ENCODE results near the gene ANXA1. TPM values are rescaled to one million over a fixed set of nuclear protein-coding genes. Genes with fewer than 3 reads are reported as not detected.
A peak's percentile ranks its signal among the peaks of the same experiment; 100 is the strongest.
"Not testable (repeated sequence)": the region's sequence is repeated elsewhere in the genome, so short reads cannot be mapped to it uniquely, and the experiment has no call there.

Gene ANXA1
- total RNA-seq (2014; rRNA removed; shearing (Covaris generic); ENCODE audit: low replicate concordance), result not detected in 2 replicates

GRCh38 chr9:73151653-73152542 is at the start of gene ANXA1:
Gene ANXA1, plus strand, starts transcription at chr9:73151865. Its CDS starts 6,671 bp downstream, at chr9:73158536.
- H3K79me2 ChIP-seq (ENCODE audit: low read length), result no peaks in the 10 kb centered on the region
- H2AFZ ChIP-seq (ENCODE audit: low read length), result no peak within 1 kb of the TSS
- H3K27me3 ChIP-seq (ENCODE audit: low read length), result no peaks in the 10 kb centered on the region
- no peak for DNase-seq
- H3K36me3 ChIP-seq (ENCODE audit: insufficient read depth, low read length), result no peaks in the 10 kb centered on the region
- no peaks in the 10 kb centered on the region for H4K20me1 ChIP-seq (ENCODE audit: insufficient read depth, low read depth, low read length)
- H3K9me3 ChIP-seq (ENCODE audit: low read length), result no peaks in the 10 kb centered on the region
- no peaks in the 10 kb centered on the region for H3K4me1 ChIP-seq (ENCODE audit: low read length)
- no peak within 1 kb of the TSS for H3K4me3 ChIP-seq (ENCODE audit: low read length)
- no peak within 1 kb of the TSS for H3K4me2 ChIP-seq (ENCODE audit: low read depth, low read length, poor library complexity, severe bottlenecking)
- H3K9ac ChIP-seq (ENCODE audit: low read length), result no peak within 1 kb of the TSS
- H3K27ac ChIP-seq (ENCODE audit: low read length), result no peak within 1 kb of the TSS
- H3K9me2 ChIP-seq (replicated peaks; ENCODE audit: insufficient read depth, low read length), result no peaks in the 10 kb centered on the region

GRCh38 chr9:73104342-73104741 is 47.3 kb upstream of the ANXA1 start:
- Histone ChIP-seq H3K27ac (ENCODE audit: low read length) (no peak overlapping the region), H3K9me2 (replicated peaks; ENCODE audit: insufficient read depth, low read length) (no peaks in the 10 kb centered on the region), H3K9me3 (ENCODE audit: low read length) (no peaks in the 10 kb centered on the region), H3K79me2 (ENCODE audit: low read length) (no peaks in the 10 kb centered on the region), H3K4me2 (ENCODE audit: low read depth, low read length, poor library complexity, severe bottlenecking) (no peak overlapping the region), H2AFZ (ENCODE audit: low read length) (no peak overlapping the region), H3K9ac (ENCODE audit: low read length) (no peak overlapping the region), H3K4me3 (ENCODE audit: low read length) (no peak overlapping the region), H3K4me1 (ENCODE audit: low read length) (no peaks in the 10 kb centered on the region), H3K36me3 (ENCODE audit: insufficient read depth, low read length) (no peaks in the 10 kb centered on the region), H3K27me3 (ENCODE audit: low read length) (no peaks in the 10 kb centered on the region), H4K20me1 (ENCODE audit: insufficient read depth, low read depth, low read length) (no peaks in the 10 kb centered on the region)
- DNase-seq, result no peak

- no peaks in the 10 kb centered on the region for H3K4me1 ChIP-seq (ENCODE audit: low read length)
- no peaks in the 10 kb centered on the region for H3K9me2 ChIP-seq (replicated peaks; ENCODE audit: insufficient read depth, low read length)
- H3K4me2 ChIP-seq (ENCODE audit: low read depth, low read length, poor library complexity, severe bottlenecking), result no peak overlapping the region
- no peaks in the 10 kb centered on the region for H3K27me3 ChIP-seq (ENCODE audit: low read length)
- H2AFZ ChIP-seq (ENCODE audit: low read length), result no peak overlapping the region
- H3K79me2 ChIP-seq (ENCODE audit: low read length), result no peaks in the 10 kb centered on the region
- DNase-seq, result no peak
- no peaks in the 10 kb centered on the region for H4K20me1 ChIP-seq (ENCODE audit: insufficient read depth, low read depth, low read length)
- no peak overlapping the region for H3K4me3 ChIP-seq (ENCODE audit: low read length)
- no peaks in the 10 kb centered on the region for H3K36me3 ChIP-seq (ENCODE audit: insufficient read depth, low read length)
- H3K9ac ChIP-seq (ENCODE audit: low read length), result no peak overlapping the region
- H3K9me3 ChIP-seq (ENCODE audit: low read length), result no peaks in the 10 kb centered on the region
- H3K27ac ChIP-seq (ENCODE audit: low read length), result no peak overlapping the region
Observed at GRCh38 chr9:73104921-73105320, 46.7 kb upstream of the ANXA1 start.

GRCh38 chr9:73107489-73108069 is 44.1 kb upstream of the ANXA1 start:
- not testable (repeated sequence) for H3K9ac ChIP-seq (ENCODE audit: low read length); H3K27me3 ChIP-seq (ENCODE audit: low read length); H4K20me1 ChIP-seq (ENCODE audit: insufficient read depth, low read depth, low read length); H3K36me3 ChIP-seq (ENCODE audit: insufficient read depth, low read length); H3K4me2 ChIP-seq (ENCODE audit: low read depth, low read length, poor library complexity, severe bottlenecking); H3K4me1 ChIP-seq (ENCODE audit: low read length); H3K9me2 ChIP-seq (replicated peaks; ENCODE audit: insufficient read depth, low read length); H3K4me3 ChIP-seq (ENCODE audit: low read length); H3K9me3 ChIP-seq (ENCODE audit: low read length); H2AFZ ChIP-seq (ENCODE audit: low read length); H3K27ac ChIP-seq (ENCODE audit: low read length); H3K79me2 ChIP-seq (ENCODE audit: low read length)
- peak; percentile 73 for DNase-seq

- no peak overlapping the region for H3K4me3 ChIP-seq (ENCODE audit: low read length)
- no peak overlapping the region for H3K4me2 ChIP-seq (ENCODE audit: low read depth, low read length, poor library complexity, severe bottlenecking)
- H3K27me3 ChIP-seq (ENCODE audit: low read length), result no peaks in the 10 kb centered on the region
- no peaks in the 10 kb centered on the region for H3K79me2 ChIP-seq (ENCODE audit: low read length)
- no peak for DNase-seq
- no peaks in the 10 kb centered on the region for H3K4me1 ChIP-seq (ENCODE audit: low read length)
- H3K27ac ChIP-seq (ENCODE audit: low read length), result no peak overlapping the region
- no peaks in the 10 kb centered on the region for H3K9me2 ChIP-seq (replicated peaks; ENCODE audit: insufficient read depth, low read length)
- no peaks in the 10 kb centered on the region for H4K20me1 ChIP-seq (ENCODE audit: insufficient read depth, low read depth, low read length)
- no peak overlapping the region for H3K9ac ChIP-seq (ENCODE audit: low read length)
- no peaks in the 10 kb centered on the region for H3K9me3 ChIP-seq (ENCODE audit: low read length)
- H2AFZ ChIP-seq (ENCODE audit: low read length), result no peak overlapping the region
- no peaks in the 10 kb centered on the region for H3K36me3 ChIP-seq (ENCODE audit: insufficient read depth, low read length)
Observed at GRCh38 chr9:73114058-73114457, 37.6 kb upstream of the ANXA1 start.

GRCh38 chr9:73114958-73115357 is 36.7 kb upstream of the ANXA1 start:
- no peaks in the 10 kb centered on the region for H3K9me3 ChIP-seq (ENCODE audit: low read length)
- no peaks in the 10 kb centered on the region for H3K36me3 ChIP-seq (ENCODE audit: insufficient read depth, low read length)
- no peak overlapping the region for H3K4me3 ChIP-seq (ENCODE audit: low read length)
- H3K9ac ChIP-seq (ENCODE audit: low read length), result no peak overlapping the region
- no peak for DNase-seq
- no peak overlapping the region for H3K4me2 ChIP-seq (ENCODE audit: low read depth, low read length, poor library complexity, severe bottlenecking)
- no peaks in the 10 kb centered on the region for H3K4me1 ChIP-seq (ENCODE audit: low read length)
- no peaks in the 10 kb centered on the region for H4K20me1 ChIP-seq (ENCODE audit: insufficient read depth, low read depth, low read length)
- H3K27ac ChIP-seq (ENCODE audit: low read length), result no peak overlapping the region
- no peaks in the 10 kb centered on the region for H3K79me2 ChIP-seq (ENCODE audit: low read length)
- no peaks in the 10 kb centered on the region for H3K27me3 ChIP-seq (ENCODE audit: low read length)
- H2AFZ ChIP-seq (ENCODE audit: low read length), result no peak overlapping the region
- no peaks in the 10 kb centered on the region for H3K9me2 ChIP-seq (replicated peaks; ENCODE audit: insufficient read depth, low read length)

- Histone ChIP-seq H3K27ac (ENCODE audit: low read length) (no peak overlapping the region), H3K4me1 (ENCODE audit: low read length) (no peaks in the 10 kb centered on the region), H3K27me3 (ENCODE audit: low read length) (no peaks in the 10 kb centered on the region), H3K4me3 (ENCODE audit: low read length) (no peak overlapping the region), H3K79me2 (ENCODE audit: low read length) (no peaks in the 10 kb centered on the region), H4K20me1 (ENCODE audit: insufficient read depth, low read depth, low read length) (no peaks in the 10 kb centered on the region), H3K36me3 (ENCODE audit: insufficient read depth, low read length) (no peaks in the 10 kb centered on the region), H3K9me2 (replicated peaks; ENCODE audit: insufficient read depth, low read length) (no peaks in the 10 kb centered on the region), H3K9ac (ENCODE audit: low read length) (no peak overlapping the region), H2AFZ (ENCODE audit: low read length) (no peak overlapping the region), H3K4me2 (ENCODE audit: low read depth, low read length, poor library complexity, severe bottlenecking) (no peak overlapping the region), H3K9me3 (ENCODE audit: low read length) (no peaks in the 10 kb centered on the region)
- DNase-seq, result no peak
Observed at GRCh38 chr9:73116031-73116430, 35.6 kb upstream of the ANXA1 start.

GRCh38 chr9:73116880-73117279 is 34.8 kb upstream of the ANXA1 start:
- Histone ChIP-seq H4K20me1 (ENCODE audit: insufficient read depth, low read depth, low read length) (no peaks in the 10 kb centered on the region), H3K4me3 (ENCODE audit: low read length) (no peak overlapping the region), H3K4me2 (ENCODE audit: low read depth, low read length, poor library complexity, severe bottlenecking) (no peak overlapping the region), H3K27me3 (ENCODE audit: low read length) (no peaks in the 10 kb centered on the region), H3K4me1 (ENCODE audit: low read length) (no peaks in the 10 kb centered on the region), H3K27ac (ENCODE audit: low read length) (no peak overlapping the region), H3K9me2 (replicated peaks; ENCODE audit: insufficient read depth, low read length) (no peaks in the 10 kb centered on the region), H3K9ac (ENCODE audit: low read length) (no peak overlapping the region), H2AFZ (ENCODE audit: low read length) (no peak overlapping the region), H3K9me3 (ENCODE audit: low read length) (no peaks in the 10 kb centered on the region), H3K36me3 (ENCODE audit: insufficient read depth, low read length) (no peaks in the 10 kb centered on the region), H3K79me2 (ENCODE audit: low read length) (no peaks in the 10 kb centered on the region)
- DNase-seq, result no peak

All from Karpas-422 (cell line).